GM20000 (cell line): ENCODE results near the gene ADAMTS2.

Experiments
- DNase-seq: peaks from one replicate; pipeline ENCODE4 v3.0.0; 2012; ENCODE audit warnings: low spot score
- CTCF ChIP-seq: IDR thresholded peaks from 2 replicates; pipeline ENCODE4 v1.5.1; 2012; ENCODE audit warnings: mild to moderate bottlenecking, control low read depth; ENCODE audit errors: extremely low read depth, missing control alignments

Gene ADAMTS2

GRCh38 chr5:179272326-179273072 is 72.8 kb downstream of the ADAMTS2 start:
- DNase-seq, result no peak
- TF ChIP-seq CTCF, result no peak

GRCh38 chr5:179271821-179272325 is 73.4 kb downstream of the ADAMTS2 start:
- TF ChIP-seq CTCF, result no peak
- no peak for DNase-seq

DNA sequence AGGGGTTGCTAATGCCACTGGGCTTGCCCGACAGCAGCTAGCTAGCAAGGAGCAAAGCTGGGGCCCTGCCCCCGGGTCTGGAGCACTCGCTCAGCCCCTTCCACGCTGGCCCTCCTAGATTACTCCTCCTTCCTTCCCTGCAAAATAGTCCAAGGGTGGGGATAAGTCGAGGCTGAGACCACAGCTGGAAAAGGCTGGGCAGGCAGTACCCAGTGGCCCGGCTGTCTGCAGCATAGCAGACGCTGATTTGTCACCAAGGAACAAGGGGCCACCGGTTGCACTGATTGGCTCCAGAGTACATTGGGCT is 73.9 kb downstream of the ADAMTS2 start:
- DNase-seq, result no peak

GRCh38 chr5:179270581-179271427 is 74.5 kb downstream of the ADAMTS2 start:
- no peak for TF ChIP-seq CTCF
- no peak for DNase-seq

More for the DNA sequence above, 73.9 kb downstream of the ADAMTS2 start:
- TF ChIP-seq CTCF, result no peak

DNA sequence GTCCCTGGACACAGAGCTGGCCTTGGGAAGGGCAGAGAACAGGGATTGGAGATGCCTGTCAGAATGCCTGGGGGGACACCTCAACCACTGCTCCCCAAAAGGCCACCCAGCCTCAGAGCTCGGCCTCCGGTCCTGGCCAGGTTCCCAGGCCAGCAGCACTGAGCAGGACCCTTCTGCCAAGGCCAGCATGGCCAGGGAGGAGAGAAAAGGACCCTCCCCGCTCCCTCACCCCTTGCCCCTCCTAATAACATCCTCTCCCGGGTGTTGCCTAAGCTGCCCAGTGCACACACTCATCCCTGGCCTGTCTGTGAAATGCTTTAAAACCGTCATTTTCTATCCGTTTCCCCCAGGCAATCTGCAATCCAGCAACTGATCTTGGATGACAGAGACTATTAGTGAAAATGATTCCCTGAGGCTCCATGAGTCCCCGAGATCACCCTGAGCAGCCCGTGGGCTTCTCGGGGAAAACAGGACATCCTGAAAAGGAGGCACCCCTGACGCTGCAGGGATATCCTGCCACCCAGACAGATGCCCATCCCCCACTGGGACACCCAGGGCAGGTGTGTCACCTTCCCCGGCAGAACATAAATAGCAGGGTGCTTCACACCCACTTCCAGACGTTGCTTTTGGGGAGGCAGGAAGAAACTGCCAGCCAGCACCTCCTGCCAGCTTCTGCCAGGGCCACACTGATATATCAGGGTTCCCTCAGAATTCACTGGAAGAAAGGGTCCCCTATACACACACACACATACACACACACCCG is 75.3 kb downstream of the ADAMTS2 start:
- no peak for DNase-seq
- TF ChIP-seq CTCF, result no peak

- no peak for DNase-seq
- no peak for TF ChIP-seq CTCF
Observed at GRCh38 chr5:179268966-179269693, 76.1 kb downstream of the ADAMTS2 start.
